KOPT-K1 (cell line): Measurements from ENCODE around the gene MERTK.

ENCODE experiments used
- H3K27ac ChIP-seq: fragments of 200-600 bp; sonication (generic); 2 replicates; pipeline ENCODE4 v1.5.1; 2016; ENCODE audit warnings: antibody characterized with exemption, mild to moderate bottlenecking, low read depth, low read length; ENCODE audit not compliant: poor library complexity, severe bottlenecking
- H3K36me3 ChIP-seq: fragments of 200-600 bp; sonication (generic); 2 replicates; pipeline ENCODE4 v1.5.1; 2017; ENCODE audit warnings: antibody characterized with exemption, mild to moderate bottlenecking, low read length, moderate library complexity; ENCODE audit not compliant: insufficient read depth
- H3K9me3 ChIP-seq: fragments of 200-600 bp; sonication (generic); 2 replicates; pipeline ENCODE4 v1.5.1; 2017; ENCODE audit warnings: antibody characterized with exemption, low read length, mild to moderate bottlenecking; ENCODE audit not compliant: insufficient read depth, poor library complexity, severe bottlenecking

The MERTK gene

DNA sequence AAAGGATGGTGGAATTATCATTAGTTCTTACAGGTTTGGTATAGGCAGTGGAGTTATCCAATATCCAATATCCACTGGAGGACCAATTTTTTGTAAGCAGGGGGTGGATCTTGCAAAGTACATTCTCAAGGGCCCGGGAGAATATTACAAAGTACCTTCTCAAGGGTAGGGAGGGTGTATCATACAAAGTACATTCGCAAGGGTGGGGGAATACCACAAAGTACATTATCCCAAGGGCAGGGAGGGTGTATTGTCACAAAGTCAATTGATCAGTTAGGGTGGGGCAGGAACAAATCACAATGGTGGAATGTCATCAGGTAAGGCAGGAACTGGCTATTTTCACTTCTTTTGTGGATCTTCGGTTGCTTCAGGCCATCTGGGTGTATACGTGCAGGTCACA, 101.4 kb downstream of the MERTK start:
- Histone ChIP-seq H3K36me3 (no peaks in the 10 kb centered on the region), H3K27ac (no peak overlapping the region), H3K9me3 (no peaks in the 10 kb centered on the region)

DNA sequence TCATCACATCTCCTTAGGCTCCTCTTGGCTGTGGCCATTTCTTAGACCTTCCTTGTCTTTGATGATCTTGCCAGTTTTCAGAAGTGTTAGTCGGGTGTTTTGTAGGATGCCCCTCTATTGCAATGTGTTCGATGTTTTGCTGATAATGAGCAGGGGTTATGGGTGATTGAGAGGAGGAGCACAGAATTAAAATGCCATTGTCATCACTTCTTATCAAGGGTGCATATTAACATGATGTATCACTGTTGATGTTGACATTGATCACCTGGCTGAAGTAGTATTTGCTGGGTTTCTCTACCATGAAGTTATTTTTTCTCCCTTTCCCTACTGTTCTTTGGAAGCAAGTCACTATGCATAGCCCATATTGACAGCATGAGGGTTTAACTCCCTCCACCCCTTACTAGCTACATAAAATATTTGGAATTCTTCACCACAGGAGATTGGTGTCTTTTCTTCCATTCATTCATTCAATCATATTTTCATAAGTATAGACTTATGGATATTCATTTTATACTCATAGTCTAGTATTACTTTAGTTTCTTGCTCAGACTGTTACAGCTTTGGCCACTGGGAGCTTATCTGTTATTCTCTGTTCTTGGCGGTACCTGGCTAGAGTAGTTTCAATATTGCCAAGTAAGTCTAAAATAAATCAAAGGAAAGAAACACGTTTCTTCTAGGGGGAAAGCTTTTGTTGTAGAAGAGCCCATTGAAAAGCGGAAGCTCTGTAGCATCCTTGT, 102.2 kb downstream of the MERTK start:
- H3K27ac ChIP-seq = no peak overlapping the region
- H3K9me3 ChIP-seq = no peaks in the 10 kb centered on the region
- no peaks in the 10 kb centered on the region for H3K36me3 ChIP-seq

DNA sequence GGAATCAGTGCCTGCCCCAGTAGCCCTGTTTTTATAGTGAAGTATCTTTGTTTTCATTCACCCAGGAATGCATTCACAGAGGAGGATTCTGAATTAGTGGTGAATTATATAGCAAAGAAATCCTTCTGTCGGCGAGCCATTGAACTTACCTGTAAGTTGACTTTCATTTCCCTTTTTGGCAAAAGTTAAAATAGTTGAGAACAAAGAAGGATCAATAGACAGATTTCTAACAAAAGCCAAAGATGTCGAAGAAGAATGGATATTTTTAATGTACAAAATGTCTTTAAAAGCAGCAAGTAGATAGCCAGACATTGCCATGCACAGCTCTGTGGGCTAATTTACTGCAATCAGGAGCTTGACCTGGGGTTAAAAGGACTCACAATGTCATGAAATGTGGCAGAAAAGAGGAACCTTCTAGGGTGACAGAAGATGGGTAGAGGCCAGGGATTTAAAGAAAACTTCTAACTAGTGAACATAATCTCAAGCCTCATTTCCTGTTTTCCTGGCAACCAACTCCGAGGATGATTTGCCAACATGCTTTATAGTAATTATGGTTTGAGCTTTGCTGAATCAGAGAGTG, 102.8 kb downstream of the MERTK start:
- no peaks in the 10 kb centered on the region for H3K36me3 ChIP-seq
- no peak overlapping the region for H3K27ac ChIP-seq
- H3K9me3 ChIP-seq = no peaks in the 10 kb centered on the region

DNA sequence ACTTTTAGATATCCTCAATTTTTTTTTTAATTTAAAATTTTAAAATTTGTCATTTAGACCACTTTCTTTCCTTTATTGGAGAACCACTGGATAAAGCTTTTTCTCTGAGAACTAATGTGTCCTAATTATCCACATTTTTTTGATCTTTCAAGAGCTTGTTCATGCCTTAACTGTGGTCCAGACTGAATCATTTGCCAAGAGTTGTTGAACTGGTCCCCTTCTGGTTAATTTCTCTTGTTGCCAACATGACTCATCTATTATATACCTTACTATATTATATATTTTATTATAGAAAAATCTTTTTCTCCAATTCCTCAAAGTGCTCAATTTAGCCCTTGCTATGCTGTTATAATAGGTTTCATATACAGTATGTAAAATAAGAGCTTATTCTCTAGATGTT, 103.5 kb downstream of the MERTK start:
- no peaks in the 10 kb centered on the region for H3K36me3 ChIP-seq
- H3K9me3 ChIP-seq = no peaks in the 10 kb centered on the region
- H3K27ac ChIP-seq = no peak overlapping the region

DNA sequence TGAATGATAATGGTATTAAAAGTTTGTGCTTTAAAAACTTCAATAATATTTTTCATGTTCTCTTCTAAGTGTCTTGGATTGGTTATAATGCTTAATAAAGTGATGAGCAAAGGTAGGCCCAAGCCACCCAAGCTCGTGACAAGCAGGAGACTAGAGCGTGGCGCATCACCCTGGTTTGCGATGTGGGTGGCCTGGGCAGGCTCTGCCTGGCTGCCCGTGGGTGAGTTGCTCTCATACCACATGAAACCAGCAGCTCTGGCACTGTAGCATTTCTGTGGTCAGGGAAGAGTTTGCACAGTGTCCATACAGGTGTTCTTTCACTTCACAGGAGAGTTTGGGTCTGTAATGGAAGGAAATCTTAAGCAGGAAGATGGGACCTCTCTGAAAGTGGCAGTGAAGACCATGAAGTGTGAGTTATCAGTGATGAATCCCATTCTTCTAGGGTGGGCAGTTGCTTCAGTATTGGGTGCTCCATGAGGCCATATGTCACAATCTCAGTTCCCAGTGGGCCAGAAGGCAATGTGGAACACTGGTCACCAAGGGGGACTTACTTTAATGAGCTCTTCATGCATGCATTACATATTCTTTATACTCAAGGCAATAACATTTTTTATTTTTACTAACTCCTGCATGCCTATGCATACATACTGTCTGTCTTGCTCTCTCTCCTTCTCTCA, 105.3 kb downstream of the MERTK start:
- Histone ChIP-seq H3K36me3 (no peaks in the 10 kb centered on the region), H3K27ac (no peak overlapping the region), H3K9me3 (no peaks in the 10 kb centered on the region)

DNA sequence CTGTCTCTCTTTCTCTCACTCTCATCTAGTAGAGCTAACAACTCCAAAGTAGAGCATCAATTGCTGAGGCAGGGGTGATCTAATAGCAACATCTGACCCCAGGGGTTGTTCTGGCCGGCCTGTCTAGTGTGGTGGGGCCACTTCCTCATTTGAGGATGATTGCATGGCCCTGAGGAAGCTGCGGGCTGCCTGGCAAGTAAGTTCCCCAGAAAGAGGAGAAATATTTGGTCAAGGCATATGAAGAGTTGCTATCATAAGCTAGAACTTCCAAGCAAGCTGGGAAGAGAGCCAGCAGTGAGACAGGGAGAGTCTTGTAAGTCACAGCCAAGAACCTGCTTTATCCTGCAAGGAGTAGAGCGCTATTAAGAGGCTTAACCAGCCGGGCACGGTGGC, 105.8 kb downstream of the MERTK start:
- Histone ChIP-seq H3K36me3 (no peaks in the 10 kb centered on the region), H3K27ac (no peak overlapping the region), H3K9me3 (no peaks in the 10 kb centered on the region)

DNA sequence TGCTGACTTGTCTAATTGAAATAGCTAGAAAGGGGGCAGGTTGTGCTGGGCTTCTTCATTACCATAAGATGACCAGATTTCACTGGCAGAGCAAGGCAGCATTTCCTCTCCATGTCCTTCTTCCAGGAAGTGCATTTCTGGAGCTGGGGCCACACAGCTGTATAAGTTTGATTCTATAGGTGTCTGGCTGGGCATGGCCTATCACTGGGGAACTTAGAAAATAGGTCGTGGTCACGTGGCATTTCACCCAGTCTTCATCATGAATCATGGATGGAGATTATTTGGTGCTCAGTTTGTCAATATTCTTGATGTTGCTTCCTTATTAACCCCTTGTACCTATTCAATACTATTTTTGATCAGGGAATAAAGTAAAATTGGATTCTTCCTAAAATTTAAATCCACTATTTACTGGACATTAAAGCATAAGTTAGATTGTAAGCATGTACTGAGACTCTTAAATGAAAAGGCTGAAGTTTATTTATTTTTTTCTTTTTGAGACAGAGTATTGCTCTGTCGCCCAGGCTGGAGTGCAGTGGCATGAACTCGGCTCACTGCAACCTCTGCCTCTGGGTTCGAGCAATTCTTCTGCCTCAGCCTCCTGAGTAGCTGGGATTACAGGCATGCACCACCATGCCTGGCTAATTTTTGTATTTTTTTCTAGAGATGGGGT, 107.1 kb downstream of the MERTK start:
- Histone ChIP-seq H3K36me3 (no peaks in the 10 kb centered on the region), H3K27ac (no peak overlapping the region), H3K9me3 (no peaks in the 10 kb centered on the region)

DNA sequence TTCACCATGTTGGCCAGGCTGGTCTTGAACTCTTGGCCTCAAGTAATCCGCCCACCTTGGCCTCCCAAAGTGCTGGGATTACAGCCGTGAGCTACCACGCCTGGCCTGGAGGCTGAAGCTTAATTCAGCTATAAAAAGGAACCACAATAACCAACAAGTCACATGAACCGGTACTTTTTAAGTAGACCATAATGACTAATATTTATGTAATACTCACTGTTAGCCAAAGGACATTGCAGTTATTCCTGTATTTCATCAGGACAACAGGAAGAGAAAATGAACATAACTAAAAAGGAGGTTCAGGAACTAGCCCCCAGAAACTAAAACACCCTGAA, 107.6 kb downstream of the MERTK start:
- no peaks in the 10 kb centered on the region for H3K36me3 ChIP-seq

DNA sequence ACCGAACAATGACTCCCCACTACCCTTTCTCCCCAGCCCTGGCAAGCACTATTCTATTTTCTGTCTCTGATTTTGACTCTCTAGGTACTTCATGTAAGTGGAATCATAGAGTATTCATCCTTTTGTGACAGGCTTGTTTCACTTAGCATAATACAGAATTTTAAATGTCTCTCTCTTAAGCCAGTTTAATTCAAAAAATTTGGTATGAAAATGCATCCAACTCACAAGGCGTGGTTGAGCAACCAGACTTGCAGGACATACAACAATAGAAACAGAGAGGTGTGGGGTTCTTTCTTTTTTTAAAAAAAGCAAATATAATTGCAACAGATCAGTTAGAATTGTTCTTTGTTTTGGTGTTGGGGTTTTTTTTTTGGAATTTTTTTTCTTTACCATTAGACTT, 109.1 kb downstream of the MERTK start:
- no peaks in the 10 kb centered on the region for H3K36me3 ChIP-seq
- no peak overlapping the region for H3K27ac ChIP-seq

More for the DNA sequence above, 107.6 kb downstream of the MERTK start:
- no peaks in the 10 kb centered on the region for H3K9me3 ChIP-seq
- H3K27ac ChIP-seq = no peak overlapping the region

DNA sequence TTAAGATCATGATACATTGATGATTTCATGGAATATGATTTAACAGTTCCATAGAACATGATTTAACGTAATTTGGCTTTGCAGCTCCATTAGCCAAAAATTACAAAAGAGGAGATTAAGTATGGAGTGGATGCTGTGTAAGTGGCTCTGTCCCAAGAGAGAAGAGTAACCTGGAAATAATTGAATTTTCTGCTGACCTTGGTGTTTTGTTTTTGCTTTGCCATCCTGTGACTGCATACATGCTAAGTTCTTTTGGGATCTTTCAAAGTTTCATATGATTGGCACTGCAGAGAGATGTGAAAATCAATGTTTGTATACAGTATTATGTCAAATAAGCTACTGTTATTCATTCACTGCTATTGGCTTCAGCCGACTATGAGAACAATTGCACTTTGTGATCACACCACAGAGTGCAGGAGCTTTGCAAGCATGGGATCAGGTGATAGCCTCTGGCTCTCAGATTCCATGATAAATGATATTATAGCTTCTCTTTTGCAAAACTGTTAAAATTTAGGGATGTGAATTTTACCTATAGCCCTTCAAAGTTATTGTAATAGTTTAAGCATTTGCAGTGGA, 110.6 kb downstream of the MERTK start:
- Histone ChIP-seq H3K27ac (no peak overlapping the region), H3K9me3 (no peaks in the 10 kb centered on the region), H3K36me3 (no peaks in the 10 kb centered on the region)

More for the DNA sequence above, 109.1 kb downstream of the MERTK start:
- H3K9me3 ChIP-seq = no peaks in the 10 kb centered on the region

DNA sequence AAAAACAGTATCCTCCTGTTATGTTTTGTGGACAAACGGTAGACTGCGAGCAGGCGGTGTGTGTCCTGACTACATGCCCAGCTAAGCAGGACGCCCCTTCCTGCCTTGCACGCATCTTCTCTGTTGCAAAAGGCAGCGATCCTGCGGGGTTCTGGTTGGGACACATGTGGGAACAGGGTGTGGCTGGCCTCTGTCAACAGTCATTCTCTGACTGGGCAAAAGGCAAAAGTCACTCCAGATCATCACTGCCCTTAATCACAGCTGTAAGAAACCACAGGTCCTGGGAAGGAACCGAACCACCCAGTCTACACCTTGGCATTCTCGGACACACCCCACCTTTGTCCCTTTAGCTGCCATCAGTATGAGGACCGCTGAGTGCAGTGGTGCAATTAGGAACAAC, 112.3 kb downstream of the MERTK start:
- Histone ChIP-seq H3K27ac (no peak overlapping the region), H3K36me3 (no peaks in the 10 kb centered on the region), H3K9me3 (no peaks in the 10 kb centered on the region)

DNA sequence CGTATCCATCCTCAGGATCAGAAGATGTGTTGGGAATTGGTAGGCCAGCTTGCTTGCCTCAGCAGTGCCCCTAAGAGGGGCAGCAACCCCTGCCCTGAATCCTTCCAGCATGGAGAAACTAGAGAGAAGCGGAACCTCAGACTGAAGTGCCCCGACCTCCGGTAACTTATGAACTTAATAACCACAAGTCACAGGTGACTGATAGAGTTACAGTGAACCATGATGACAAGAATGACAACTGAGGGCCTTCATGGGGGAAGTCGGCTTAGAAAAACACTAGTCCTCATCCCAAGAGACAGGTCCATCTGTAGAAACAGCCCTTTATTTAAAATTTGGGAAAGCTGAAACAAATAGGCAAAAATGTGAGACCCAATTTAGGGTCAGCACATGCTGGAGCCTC, 114.1 kb downstream of the MERTK start:
- no peak overlapping the region for H3K27ac ChIP-seq
- H3K9me3 ChIP-seq = no peaks in the 10 kb centered on the region
- no peaks in the 10 kb centered on the region for H3K36me3 ChIP-seq

DNA sequence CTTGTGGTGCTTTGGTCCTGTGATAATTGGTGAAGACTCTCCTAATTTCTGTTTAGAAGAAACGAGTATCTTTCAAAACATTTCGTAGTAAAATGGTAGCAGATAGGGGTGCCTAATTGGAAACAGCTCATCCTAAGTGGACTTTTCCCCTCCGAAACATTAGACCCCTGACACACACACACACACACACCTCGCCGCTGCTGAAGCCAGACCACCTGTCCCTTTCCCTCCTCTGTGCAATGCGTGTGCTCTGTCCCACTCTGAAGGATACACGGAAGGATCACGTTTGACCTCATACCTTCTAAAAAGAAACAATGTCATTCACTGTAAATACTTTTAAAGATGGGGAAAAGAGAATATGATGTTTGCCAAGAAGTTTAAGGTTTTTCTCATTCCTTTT, 120.4 kb downstream of the MERTK start:
- H3K36me3 ChIP-seq = no peaks in the 10 kb centered on the region
- H3K27ac ChIP-seq = no peak overlapping the region
- no peaks in the 10 kb centered on the region for H3K9me3 ChIP-seq

DNA sequence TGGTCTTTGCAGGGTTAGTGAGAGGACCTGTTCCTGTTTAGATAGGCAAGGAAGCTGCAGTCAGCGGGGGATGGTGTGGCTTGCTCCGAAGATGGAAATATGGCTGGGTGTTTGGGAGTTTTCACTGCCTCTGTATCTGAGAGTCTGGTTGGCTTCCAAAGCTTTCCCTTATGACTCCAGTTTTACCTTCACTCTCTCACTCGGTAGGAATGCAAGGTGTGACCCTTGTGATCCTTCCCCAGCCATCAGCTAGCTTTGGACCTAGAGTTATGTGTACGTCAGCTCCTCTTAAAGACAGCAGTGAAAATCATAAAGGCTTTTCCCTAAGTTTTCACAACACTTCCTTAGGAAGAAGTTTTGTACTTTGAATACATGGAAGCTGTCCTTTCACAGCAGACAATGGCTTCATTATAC, 121.2 kb downstream of the MERTK start:
- H3K27ac ChIP-seq = no peak overlapping the region
- no peaks in the 10 kb centered on the region for H3K36me3 ChIP-seq

DNA sequence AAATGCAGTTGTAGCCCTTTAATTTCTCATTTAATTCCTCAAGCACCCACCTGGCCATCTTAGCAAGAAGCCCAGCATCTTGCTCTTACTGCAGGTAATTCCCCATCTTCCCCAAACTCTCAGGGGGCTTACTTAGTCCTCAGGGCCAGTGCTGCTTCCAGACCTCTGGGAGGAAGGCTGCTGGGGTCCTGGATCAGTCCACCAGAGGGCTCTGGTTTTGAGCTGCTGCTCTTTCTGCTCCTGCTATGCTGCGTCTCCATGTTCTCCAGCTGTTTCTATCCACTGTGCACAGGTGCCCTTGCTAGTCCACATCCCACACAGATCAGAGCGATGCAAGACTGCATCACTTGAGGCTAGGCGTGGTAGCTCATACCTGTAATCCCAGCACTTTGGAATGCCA, 122.2 kb downstream of the MERTK start:
- H3K27ac ChIP-seq = no peak overlapping the region
- no peaks in the 10 kb centered on the region for H3K9me3 ChIP-seq
- H3K36me3 ChIP-seq = no peaks in the 10 kb centered on the region

More for the DNA sequence above, 121.2 kb downstream of the MERTK start:
- H3K9me3 ChIP-seq = no peaks in the 10 kb centered on the region
